Measurements from ENCODE around the gene SMYD2. TPM values are rescaled to one million over a fixed set of nuclear protein-coding genes. Genes with fewer than 3 reads are reported as not detected.

Gene SMYD2
- total RNA-seq, 1 experiment from 2014 or later, result 6.4 TPM

DNA sequence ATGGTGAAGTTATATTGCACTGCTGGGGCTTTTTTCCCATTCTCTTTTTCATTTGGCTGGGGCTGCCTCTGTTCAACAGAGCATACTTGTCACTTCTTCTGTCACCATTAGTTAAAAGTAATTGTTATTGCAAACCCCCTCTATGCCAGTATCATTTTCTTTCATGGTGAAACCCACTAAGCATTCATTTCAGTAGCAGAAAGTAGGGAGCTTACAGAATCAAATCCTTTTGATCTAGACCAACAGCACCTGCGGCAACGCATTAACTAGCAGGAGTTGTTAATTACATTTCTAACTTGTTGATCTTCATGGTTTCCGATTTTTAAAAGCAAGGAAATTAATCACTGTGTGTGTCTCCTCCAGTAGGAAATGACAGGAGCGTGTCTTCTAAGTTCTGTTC is 15.0 kb downstream of the SMYD2 start:
- no peak overlapping the region for H3K4me3 Mint-ChIP-seq
- H3K27ac Mint-ChIP-seq, result no peak overlapping the region
- peaks cover 51% of the 10 kb centered on the region for H3K4me1 Mint-ChIP-seq
- no peak for DNase-seq (ENCODE audit: low spot score)
- POLR2A ChIA-PET, result no interaction called here
- ATAC-seq, result no peak
- CTCF ChIA-PET, result interaction anchor here (1.4 to 2.9 kb wide), 2 partner anchors 32 to 36 kb away, joined by 3 to 20 read pairs; no protein-coding TSS in a partner anchor
- peaks cover 5% of the 10 kb centered on the region; the same call in 1 of the 2 replicates for H3K36me3 Mint-ChIP-seq
- H3K9me3 Mint-ChIP-seq, result peaks cover 5% of the 10 kb centered on the region
- H3K27me3 Mint-ChIP-seq (ENCODE audit: low read depth), result peaks cover 69% of the 10 kb centered on the region
- TF ChIP-seq, protein P1, sequence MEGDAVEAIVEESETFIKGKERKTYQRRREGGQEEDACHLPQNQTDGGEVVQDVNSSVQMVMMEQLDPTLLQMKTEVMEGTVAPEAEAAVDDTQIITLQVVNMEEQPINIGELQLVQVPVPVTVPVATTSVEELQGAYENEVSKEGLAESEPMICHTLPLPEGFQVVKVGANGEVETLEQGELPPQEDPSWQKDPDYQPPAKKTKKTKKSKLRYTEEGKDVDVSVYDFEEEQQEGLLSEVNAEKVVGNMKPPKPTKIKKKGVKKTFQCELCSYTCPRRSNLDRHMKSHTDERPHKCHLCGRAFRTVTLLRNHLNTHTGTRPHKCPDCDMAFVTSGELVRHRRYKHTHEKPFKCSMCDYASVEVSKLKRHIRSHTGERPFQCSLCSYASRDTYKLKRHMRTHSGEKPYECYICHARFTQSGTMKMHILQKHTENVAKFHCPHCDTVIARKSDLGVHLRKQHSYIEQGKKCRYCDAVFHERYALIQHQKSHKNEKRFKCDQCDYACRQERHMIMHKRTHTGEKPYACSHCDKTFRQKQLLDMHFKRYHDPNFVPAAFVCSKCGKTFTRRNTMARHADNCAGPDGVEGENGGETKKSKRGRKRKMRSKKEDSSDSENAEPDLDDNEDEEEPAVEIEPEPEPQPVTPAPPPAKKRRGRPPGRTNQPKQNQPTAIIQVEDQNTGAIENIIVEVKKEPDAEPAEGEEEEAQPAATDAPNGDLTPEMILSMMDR (IDR thresholded peaks at IDR 0.05), result no peak
- TF ChIP-seq, protein P2, sequence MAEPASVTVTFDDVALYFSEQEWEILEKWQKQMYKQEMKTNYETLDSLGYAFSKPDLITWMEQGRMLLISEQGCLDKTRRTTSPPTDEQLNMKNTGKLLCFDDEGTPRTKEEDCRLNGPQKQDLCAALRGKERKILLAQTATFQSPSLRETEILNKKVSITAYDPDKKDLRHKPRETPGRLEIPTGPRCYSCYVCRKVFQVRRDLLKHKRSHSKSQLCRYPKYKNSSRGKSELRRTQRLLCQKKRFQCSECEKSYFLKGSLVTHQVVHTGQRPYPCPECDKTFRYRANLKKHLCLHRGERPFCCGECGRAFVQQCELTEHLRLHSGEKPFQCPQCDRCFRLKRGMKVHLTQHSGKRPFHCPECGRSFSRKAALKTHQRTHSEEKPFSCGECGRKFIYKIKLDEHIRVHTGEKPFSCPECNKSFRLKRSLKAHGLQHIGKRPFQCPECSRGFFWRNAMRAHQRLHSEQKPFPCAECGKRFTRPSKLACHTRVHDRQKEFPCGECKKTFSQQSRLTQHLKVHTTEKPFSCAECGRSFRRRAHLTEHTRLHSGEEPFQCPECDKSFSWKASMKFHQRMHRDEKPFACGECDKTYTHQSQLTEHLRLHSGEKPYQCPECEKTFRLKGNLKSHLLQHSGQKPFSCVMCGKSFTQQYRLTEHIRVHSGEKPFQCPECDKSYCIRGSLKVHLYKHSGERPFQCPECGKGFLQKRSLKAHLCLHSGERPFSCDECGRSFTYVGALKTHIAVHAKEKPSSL (CRISPR knock-in tag; conservative IDR thresholded peaks at IDR 0.05), result no peak
- TF ChIP-seq ZNF317 (CRISPR knock-in tag; IDR thresholded peaks at IDR 0.05; ENCODE audit: borderline replicate concordance, low read depth), result no peak
- no peak for TF ChIP-seq NFE2L1 (CRISPR knock-in tag; IDR thresholded peaks at IDR 0.05)
- TF ChIP-seq, protein P3, sequence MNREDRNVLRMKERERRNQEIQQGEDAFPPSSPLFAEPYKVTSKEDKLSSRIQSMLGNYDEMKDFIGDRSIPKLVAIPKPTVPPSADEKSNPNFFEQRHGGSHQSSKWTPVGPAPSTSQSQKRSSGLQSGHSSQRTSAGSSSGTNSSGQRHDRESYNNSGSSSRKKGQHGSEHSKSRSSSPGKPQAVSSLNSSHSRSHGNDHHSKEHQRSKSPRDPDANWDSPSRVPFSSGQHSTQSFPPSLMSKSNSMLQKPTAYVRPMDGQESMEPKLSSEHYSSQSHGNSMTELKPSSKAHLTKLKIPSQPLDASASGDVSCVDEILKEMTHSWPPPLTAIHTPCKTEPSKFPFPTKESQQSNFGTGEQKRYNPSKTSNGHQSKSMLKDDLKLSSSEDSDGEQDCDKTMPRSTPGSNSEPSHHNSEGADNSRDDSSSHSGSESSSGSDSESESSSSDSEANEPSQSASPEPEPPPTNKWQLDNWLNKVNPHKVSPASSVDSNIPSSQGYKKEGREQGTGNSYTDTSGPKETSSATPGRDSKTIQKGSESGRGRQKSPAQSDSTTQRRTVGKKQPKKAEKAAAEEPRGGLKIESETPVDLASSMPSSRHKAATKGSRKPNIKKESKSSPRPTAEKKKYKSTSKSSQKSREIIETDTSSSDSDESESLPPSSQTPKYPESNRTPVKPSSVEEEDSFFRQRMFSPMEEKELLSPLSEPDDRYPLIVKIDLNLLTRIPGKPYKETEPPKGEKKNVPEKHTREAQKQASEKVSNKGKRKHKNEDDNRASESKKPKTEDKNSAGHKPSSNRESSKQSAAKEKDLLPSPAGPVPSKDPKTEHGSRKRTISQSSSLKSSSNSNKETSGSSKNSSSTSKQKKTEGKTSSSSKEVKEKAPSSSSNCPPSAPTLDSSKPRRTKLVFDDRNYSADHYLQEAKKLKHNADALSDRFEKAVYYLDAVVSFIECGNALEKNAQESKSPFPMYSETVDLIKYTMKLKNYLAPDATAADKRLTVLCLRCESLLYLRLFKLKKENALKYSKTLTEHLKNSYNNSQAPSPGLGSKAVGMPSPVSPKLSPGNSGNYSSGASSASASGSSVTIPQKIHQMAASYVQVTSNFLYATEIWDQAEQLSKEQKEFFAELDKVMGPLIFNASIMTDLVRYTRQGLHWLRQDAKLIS (CRISPR knock-in tag; IDR thresholded peaks at IDR 0.05; ENCODE audit: borderline replicate concordance), result no peak
- TF ChIP-seq TCF7 (CRISPR knock-in tag; IDR thresholded peaks at IDR 0.05; ENCODE audit: low read depth), result no peak
- TF ChIP-seq IRF2 (CRISPR knock-in tag; IDR thresholded peaks at IDR 0.05; ENCODE audit: borderline replicate concordance, low read depth), result no peak
- TF ChIP-seq, protein P4, sequence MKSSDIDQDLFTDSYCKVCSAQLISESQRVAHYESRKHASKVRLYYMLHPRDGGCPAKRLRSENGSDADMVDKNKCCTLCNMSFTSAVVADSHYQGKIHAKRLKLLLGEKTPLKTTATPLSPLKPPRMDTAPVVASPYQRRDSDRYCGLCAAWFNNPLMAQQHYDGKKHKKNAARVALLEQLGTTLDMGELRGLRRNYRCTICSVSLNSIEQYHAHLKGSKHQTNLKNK (CRISPR knock-in tag; IDR thresholded peaks at IDR 0.05), result no peak
- no peak for TF ChIP-seq ZNF219 (CRISPR knock-in tag; IDR thresholded peaks at IDR 0.05; ENCODE audit: borderline replicate concordance)
- TF ChIP-seq, protein P5, sequence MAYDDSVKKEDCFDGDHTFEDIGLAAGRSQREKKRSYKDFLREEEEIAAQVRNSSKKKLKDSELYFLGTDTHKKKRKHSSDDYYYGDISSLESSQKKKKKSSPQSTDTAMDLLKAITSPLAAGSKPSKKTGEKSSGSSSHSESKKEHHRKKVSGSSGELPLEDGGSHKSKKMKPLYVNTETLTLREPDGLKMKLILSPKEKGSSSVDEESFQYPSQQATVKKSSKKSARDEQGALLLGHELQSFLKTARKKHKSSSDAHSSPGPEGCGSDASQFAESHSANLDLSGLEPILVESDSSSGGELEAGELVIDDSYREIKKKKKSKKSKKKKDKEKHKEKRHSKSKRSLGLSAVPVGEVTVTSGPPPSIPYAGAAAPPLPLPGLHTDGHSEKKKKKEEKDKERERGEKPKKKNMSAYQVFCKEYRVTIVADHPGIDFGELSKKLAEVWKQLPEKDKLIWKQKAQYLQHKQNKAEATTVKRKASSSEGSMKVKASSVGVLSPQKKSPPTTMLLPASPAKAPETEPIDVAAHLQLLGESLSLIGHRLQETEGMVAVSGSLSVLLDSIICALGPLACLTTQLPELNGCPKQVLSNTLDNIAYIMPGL (CRISPR knock-in tag; IDR thresholded peaks at IDR 0.05), result no peak
- TF ChIP-seq ZNF138 (CRISPR knock-in tag; conservative IDR thresholded peaks at IDR 0.05), result no peak
- TF ChIP-seq, protein P6, sequence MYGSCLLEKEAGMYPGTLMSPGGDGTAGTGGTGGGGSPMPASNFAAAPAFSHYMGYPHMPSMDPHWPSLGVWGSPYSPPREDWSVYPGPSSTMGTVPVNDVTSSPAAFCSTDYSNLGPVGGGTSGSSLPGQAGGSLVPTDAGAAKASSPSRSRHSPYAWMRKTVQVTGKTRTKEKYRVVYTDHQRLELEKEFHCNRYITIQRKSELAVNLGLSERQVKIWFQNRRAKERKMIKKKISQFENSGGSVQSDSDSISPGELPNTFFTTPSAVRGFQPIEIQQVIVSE (CRISPR knock-in tag; IDR thresholded peaks at IDR 0.05; ENCODE audit: borderline replicate concordance), result no peak
- TF ChIP-seq, protein P7, sequence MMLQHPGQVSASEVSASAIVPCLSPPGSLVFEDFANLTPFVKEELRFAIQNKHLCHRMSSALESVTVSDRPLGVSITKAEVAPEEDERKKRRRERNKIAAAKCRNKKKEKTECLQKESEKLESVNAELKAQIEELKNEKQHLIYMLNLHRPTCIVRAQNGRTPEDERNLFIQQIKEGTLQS (CRISPR knock-in tag; conservative IDR thresholded peaks at IDR 0.05), result no peak
- TF ChIP-seq, protein P8, sequence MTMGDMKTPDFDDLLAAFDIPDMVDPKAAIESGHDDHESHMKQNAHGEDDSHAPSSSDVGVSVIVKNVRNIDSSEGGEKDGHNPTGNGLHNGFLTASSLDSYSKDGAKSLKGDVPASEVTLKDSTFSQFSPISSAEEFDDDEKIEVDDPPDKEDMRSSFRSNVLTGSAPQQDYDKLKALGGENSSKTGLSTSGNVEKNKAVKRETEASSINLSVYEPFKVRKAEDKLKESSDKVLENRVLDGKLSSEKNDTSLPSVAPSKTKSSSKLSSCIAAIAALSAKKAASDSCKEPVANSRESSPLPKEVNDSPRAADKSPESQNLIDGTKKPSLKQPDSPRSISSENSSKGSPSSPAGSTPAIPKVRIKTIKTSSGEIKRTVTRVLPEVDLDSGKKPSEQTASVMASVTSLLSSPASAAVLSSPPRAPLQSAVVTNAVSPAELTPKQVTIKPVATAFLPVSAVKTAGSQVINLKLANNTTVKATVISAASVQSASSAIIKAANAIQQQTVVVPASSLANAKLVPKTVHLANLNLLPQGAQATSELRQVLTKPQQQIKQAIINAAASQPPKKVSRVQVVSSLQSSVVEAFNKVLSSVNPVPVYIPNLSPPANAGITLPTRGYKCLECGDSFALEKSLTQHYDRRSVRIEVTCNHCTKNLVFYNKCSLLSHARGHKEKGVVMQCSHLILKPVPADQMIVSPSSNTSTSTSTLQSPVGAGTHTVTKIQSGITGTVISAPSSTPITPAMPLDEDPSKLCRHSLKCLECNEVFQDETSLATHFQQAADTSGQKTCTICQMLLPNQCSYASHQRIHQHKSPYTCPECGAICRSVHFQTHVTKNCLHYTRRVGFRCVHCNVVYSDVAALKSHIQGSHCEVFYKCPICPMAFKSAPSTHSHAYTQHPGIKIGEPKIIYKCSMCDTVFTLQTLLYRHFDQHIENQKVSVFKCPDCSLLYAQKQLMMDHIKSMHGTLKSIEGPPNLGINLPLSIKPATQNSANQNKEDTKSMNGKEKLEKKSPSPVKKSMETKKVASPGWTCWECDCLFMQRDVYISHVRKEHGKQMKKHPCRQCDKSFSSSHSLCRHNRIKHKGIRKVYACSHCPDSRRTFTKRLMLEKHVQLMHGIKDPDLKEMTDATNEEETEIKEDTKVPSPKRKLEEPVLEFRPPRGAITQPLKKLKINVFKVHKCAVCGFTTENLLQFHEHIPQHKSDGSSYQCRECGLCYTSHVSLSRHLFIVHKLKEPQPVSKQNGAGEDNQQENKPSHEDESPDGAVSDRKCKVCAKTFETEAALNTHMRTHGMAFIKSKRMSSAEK (CRISPR knock-in tag; IDR thresholded peaks at IDR 0.05; ENCODE audit: borderline replicate concordance), result no peak
- no peak for TF ChIP-seq ZNF263 (CRISPR knock-in tag; IDR thresholded peaks at IDR 0.05; ENCODE audit: low read depth)
- TF ChIP-seq, protein P9, sequence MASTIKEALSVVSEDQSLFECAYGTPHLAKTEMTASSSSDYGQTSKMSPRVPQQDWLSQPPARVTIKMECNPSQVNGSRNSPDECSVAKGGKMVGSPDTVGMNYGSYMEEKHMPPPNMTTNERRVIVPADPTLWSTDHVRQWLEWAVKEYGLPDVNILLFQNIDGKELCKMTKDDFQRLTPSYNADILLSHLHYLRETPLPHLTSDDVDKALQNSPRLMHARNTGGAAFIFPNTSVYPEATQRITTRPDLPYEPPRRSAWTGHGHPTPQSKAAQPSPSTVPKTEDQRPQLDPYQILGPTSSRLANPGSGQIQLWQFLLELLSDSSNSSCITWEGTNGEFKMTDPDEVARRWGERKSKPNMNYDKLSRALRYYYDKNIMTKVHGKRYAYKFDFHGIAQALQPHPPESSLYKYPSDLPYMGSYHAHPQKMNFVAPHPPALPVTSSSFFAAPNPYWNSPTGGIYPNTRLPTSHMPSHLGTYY (CRISPR knock-in tag; IDR thresholded peaks at IDR 0.05), result no peak
- no peak for TF ChIP-seq TP53 (CRISPR knock-in tag; IDR thresholded peaks at IDR 0.05)
- TF ChIP-seq, protein P10, sequence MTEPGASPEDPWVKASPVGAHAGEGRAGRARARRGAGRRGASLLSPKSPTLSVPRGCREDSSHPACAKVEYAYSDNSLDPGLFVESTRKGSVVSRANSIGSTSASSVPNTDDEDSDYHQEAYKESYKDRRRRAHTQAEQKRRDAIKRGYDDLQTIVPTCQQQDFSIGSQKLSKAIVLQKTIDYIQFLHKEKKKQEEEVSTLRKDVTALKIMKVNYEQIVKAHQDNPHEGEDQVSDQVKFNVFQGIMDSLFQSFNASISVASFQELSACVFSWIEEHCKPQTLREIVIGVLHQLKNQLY (CRISPR knock-in tag; IDR thresholded peaks at IDR 0.05), result no peak
